GM12873 (cell line): ENCODE data around the gene ELAPOR1.

Source experiments
- CTCF ChIP-seq: IDR thresholded peaks from 2 replicates; pipeline ENCODE4 v1.5.1; 2012; ENCODE audit warnings: low read depth, mild to moderate bottlenecking, moderate library complexity, low read length, control low read depth; ENCODE audit not compliant: insufficient read depth; ENCODE audit errors: missing control alignments

The ELAPOR1 gene

GRCh38 chr1:109163551-109163950 is 49.6 kb downstream of the ELAPOR1 start:
- no peak for TF ChIP-seq CTCF
